Measurements from ENCODE around the gene DHRS2. TPM values are rescaled to one million over a fixed set of nuclear protein-coding genes. Genes with fewer than 3 reads are reported as not detected.
A peak's percentile ranks its signal among the peaks of the same experiment; 100 is the strongest.

The DHRS2 gene
- total and polyA plus RNA-seq, 2 of the 13 experiments (the other 11 are each of a cell fraction or from before 2014, with no cell fraction given) = 1,621 to 3,021 TPM

DNA sequence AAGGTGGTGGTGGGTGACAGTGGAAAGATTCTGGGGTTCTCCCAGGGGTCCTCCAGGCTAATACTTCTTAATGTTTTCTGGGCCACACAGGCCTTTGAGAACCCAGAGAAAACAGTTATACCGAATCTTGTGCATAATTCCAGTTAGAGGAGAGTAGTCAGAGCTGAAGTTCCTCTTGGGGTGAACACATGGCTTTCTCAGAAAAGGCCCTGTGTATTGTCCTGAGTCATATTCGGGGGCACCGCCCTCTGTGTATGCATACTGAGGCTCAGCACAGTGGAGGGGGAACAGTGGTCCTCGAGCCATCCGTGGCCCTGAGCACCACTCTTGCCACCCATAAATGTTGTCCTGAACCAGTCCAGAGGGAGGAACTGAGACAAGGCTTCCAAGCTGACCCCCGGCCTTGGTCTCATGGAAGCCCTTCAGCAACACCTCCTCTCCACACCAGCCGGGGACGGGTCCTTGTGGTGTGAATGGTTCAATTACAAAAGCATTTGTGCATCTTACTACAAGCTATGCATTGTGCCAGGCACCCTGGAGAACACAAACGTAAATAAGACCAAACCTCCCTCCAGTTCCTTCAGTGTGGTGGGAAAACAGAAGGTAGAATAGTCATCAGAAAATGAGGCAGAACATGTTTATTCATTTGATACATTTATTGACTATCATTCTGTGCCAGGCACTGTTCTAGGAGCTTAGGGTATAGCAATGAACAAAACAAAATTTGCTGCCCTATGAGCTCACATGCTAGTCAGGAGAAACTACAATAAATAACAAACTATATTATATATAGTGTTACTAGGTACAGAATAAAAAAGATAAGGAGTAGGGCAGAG is 9.9 kb downstream of the DHRS2 start (continued):
- TF ChIP-seq ZFP1 (CRISPR knock-in tag; IDR thresholded peaks at IDR 0.05) = no peak
- peak; percentile 44; the same call in 1 of the 2 replicates for TF ChIP-seq ZNF773 (CRISPR knock-in tag; IDR thresholded peaks at IDR 0.05; ENCODE audit: borderline replicate concordance)
- TF ChIP-seq YY1 (IDR thresholded peaks at IDR 0.05; ENCODE audit: insufficient read depth, insufficient replicate concordance, low read depth, low read length) = no peak
- TF ChIP-seq ZNF839 (CRISPR knock-in tag; IDR thresholded peaks at IDR 0.05; ENCODE audit: borderline replicate concordance) = no peak
- TF ChIP-seq ZNF550 (CRISPR knock-in tag; IDR thresholded peaks at IDR 0.05; ENCODE audit: borderline replicate concordance) = no peak
- TF ChIP-seq, protein P1, sequence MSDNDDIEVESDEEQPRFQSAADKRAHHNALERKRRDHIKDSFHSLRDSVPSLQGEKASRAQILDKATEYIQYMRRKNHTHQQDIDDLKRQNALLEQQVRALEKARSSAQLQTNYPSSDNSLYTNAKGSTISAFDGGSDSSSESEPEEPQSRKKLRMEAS (IDR thresholded peaks at IDR 0.05) = no peak
- TF ChIP-seq ARHGAP35 (CRISPR knock-in tag; IDR thresholded peaks at IDR 0.05; ENCODE audit: borderline replicate concordance) = no peak; the same call in 1 of the 2 replicates
- TF ChIP-seq CENPX (CRISPR knock-in tag; IDR thresholded peaks at IDR 0.05) = no peak
- no peak for TF ChIP-seq ZMAT3 (CRISPR knock-in tag; conservative IDR thresholded peaks at IDR 0.05)
- TF ChIP-seq RFX3 (CRISPR knock-in tag; IDR thresholded peaks at IDR 0.05) = no peak
- TF ChIP-seq, protein P2, sequence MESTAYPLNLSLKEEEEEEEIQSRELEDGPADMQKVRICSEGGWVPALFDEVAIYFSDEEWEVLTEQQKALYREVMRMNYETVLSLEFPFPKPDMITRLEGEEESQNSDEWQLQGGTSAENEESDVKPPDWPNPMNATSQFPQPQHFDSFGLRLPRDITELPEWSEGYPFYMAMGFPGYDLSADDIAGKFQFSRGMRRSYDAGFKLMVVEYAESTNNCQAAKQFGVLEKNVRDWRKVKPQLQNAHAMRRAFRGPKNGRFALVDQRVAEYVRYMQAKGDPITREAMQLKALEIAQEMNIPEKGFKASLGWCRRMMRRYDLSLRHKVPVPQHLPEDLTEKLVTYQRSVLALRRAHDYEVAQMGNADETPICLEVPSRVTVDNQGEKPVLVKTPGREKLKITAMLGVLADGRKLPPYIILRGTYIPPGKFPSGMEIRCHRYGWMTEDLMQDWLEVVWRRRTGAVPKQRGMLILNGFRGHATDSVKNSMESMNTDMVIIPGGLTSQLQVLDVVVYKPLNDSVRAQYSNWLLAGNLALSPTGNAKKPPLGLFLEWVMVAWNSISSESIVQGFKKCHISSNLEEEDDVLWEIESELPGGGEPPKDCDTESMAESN (CRISPR knock-in tag; conservative IDR thresholded peaks at IDR 0.05) = peak; percentile 83; the same call in 1 of the 2 replicates
- 0 out of 2 replicates have a peak, but pooled peaks have one; percentile 8 for TF ChIP-seq ZNF331 (CRISPR knock-in tag; IDR thresholded peaks at IDR 0.05)
- TF ChIP-seq, protein P3, sequence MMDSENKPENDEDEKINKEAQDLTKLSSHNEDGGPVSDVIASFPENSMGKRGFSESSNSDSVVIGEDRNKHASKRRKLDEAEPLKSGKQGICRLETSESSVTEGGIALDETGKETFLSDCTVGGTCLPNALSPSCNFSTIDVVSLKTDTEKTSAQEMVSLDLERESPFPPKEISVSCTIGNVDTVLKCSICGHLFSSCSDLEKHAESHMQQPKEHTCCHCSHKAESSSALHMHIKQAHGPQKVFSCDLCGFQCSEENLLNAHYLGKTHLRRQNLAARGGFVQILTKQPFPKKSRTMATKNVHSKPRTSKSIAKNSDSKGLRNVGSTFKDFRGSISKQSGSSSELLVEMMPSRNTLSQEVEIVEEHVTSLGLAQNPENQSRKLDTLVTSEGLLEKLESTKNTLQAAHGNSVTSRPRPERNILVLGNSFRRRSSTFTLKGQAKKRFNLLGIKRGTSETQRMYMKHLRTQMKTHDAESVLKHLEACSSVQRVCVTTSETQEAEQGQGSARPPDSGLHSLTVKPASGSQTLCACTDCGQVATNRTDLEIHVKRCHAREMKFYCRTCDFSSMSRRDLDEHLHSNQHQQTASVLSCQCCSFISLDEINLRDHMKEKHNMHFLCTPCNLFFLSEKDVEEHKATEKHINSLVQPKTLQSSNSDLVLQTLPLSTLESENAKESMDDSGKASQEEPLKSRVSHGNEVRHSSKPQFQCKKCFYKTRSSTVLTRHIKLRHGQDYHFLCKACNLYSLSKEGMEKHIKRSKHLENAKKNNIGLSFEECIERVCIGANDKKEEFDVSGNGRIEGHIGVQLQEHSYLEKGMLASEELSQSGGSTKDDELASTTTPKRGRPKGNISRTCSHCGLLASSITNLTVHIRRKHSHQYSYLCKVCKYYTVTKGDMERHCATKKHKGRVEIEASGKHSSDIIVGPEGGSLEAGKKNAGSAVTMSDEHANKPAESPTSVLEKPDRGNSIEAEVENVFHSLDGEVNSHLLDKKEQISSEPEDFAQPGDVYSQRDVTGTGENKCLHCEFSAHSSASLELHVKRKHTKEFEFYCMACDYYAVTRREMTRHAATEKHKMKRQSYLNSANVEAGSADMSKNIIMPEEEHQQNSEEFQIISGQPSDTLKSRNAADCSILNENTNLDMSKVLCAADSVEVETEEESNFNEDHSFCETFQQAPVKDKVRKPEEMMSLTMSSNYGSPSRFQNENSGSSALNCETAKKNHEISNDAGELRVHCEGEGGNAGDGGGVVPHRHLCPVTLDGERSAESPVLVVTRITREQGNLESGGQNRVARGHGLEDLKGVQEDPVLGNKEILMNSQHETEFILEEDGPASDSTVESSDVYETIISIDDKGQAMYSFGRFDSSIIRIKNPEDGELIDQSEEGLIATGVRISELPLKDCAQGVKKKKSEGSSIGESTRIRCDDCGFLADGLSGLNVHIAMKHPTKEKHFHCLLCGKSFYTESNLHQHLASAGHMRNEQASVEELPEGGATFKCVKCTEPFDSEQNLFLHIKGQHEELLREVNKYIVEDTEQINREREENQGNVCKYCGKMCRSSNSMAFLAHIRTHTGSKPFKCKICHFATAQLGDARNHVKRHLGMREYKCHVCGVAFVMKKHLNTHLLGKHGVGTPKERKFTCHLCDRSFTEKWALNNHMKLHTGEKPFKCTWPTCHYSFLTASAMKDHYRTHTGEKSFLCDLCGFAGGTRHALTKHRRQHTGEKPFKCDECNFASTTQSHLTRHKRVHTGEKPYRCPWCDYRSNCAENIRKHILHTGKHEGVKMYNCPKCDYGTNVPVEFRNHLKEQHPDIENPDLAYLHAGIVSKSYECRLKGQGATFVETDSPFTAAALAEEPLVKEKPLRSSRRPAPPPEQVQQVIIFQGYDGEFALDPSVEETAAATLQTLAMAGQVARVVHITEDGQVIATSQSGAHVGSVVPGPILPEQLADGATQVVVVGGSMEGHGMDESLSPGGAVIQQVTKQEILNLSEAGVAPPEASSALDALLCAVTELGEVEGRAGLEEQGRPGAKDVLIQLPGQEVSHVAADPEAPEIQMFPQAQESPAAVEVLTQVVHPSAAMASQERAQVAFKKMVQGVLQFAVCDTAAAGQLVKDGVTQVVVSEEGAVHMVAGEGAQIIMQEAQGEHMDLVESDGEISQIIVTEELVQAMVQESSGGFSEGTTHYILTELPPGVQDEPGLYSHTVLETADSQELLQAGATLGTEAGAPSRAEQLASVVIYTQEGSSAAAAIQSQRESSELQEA (CRISPR knock-in tag; IDR thresholded peaks at IDR 0.05; ENCODE audit: not compliant biosample characterization) = no peak
- 0 out of 2 replicates have a peak, but pooled peaks have one; percentile 1 for TF ChIP-seq SP2 (CRISPR knock-in tag; IDR thresholded peaks at IDR 0.05)
- TF ChIP-seq ZNF12 (CRISPR knock-in tag; IDR thresholded peaks at IDR 0.05) = no peak
- no peak for TF ChIP-seq ZNF713 (CRISPR knock-in tag; IDR thresholded peaks at IDR 0.05)
- TF ChIP-seq ZNF282 (IDR thresholded peaks at IDR 0.05; ENCODE audit: partially characterized antibody) = no peak
- peak; percentile 71; the same call in 1 of the 2 replicates for TF ChIP-seq ZNF230 (CRISPR knock-in tag; IDR thresholded peaks at IDR 0.05)
- no peak; the same call in 1 of the 2 replicates for TF ChIP-seq CEBPG (CRISPR knock-in tag; IDR thresholded peaks at IDR 0.05)

All from HepG2 (cell line).